ENCODE data around the gene NPHP4. TPM values are rescaled to one million over a fixed set of nuclear protein-coding genes. Genes with fewer than 3 reads are reported as not detected.

The NPHP4 gene
- total RNA-seq, 6 experiments from 2014 or later: 1.5 to 6.0 (median 2.0) TPM

GRCh38 chr1:5973771-5974170 lies 18.5 kb downstream of the NPHP4 start:
- no peak overlapping the region for H3K4me3 ChIP-seq
- no peaks in the 10 kb centered on the region for H3K36me3 ChIP-seq
- DNase-seq (no peak), ATAC-seq (no peak)
- no peak for TF ChIP-seq POLR2A (IDR thresholded peaks at IDR 0.05)
- intact Hi-C loops (cut with DNase I): no loop called here
- WGBS (ENCODE audit: insufficient coverage, low coverage, low lambda C conversion rate, missing lambda C conversion rate): 65% methylated on average over 5 of the region's 11 CpGs
- no peaks in the 10 kb centered on the region for H3K27me3 ChIP-seq
- H3K9me3 ChIP-seq: no peaks in the 10 kb centered on the region
- H3K4me1 ChIP-seq: no peaks in the 10 kb centered on the region
- H3K27ac ChIP-seq: no peak overlapping the region

- WGBS (ENCODE audit: insufficient coverage, low coverage, low lambda C conversion rate, missing lambda C conversion rate): 74% methylated on average over 4 of the region's 4 CpGs
- Histone ChIP-seq H3K27ac (no peak overlapping the region), H3K9me3 (no peaks in the 10 kb centered on the region), H3K36me3 (no peaks in the 10 kb centered on the region), H3K4me3 (no peak overlapping the region), H3K27me3 (no peaks in the 10 kb centered on the region), H3K4me1 (no peaks in the 10 kb centered on the region)
- intact Hi-C loops (cut with DNase I): no loop called here
- no peak for TF ChIP-seq CTCF (IDR thresholded peaks at IDR 0.05)
- TF ChIP-seq POLR2A (IDR thresholded peaks at IDR 0.05): no peak
- no peak for DNase-seq
- no peak for ATAC-seq
Measured at GRCh38 chr1:5972198-5972520, 20.1 kb downstream of the NPHP4 start.

GRCh38 chr1:5971471-5972197 lies 20.6 kb downstream of the NPHP4 start:
- H3K36me3 ChIP-seq: no peaks in the 10 kb centered on the region
- intact Hi-C loops (cut with DNase I): no loop called here
- no peak for ATAC-seq
- no peaks in the 10 kb centered on the region for H3K4me1 ChIP-seq
- no peak overlapping the region for H3K27ac ChIP-seq
- TF ChIP-seq POLR2A (IDR thresholded peaks at IDR 0.05) (no peak), CTCF (IDR thresholded peaks at IDR 0.05) (no peak)
- no peaks in the 10 kb centered on the region for H3K9me3 ChIP-seq
- DNase-seq: no peak
- H3K27me3 ChIP-seq: no peaks in the 10 kb centered on the region
- WGBS (ENCODE audit: insufficient coverage, low coverage, low lambda C conversion rate, missing lambda C conversion rate): 83% methylated on average over 8 of the region's 22 CpGs
- no peak overlapping the region for H3K4me3 ChIP-seq

- intact Hi-C loops (cut with DNase I): no loop called here
- 55% methylated on average over 12 of the region's 13 CpGs for WGBS (ENCODE audit: insufficient coverage, low coverage, low lambda C conversion rate, missing lambda C conversion rate)
- no peak for TF ChIP-seq POLR2A (IDR thresholded peaks at IDR 0.05)
- H3K36me3 ChIP-seq: no peaks in the 10 kb centered on the region
- H3K9me3 ChIP-seq: no peaks in the 10 kb centered on the region
- H3K27me3 ChIP-seq: no peaks in the 10 kb centered on the region
- no peak overlapping the region for H3K27ac ChIP-seq
- H3K4me1 ChIP-seq: no peaks in the 10 kb centered on the region
- no peak overlapping the region for H3K4me3 ChIP-seq
- ATAC-seq (no peak), DNase-seq (no peak)
Measured at GRCh38 chr1:5970610-5971273, 21.5 kb downstream of the NPHP4 start.

- no peak overlapping the region for H3K27ac ChIP-seq
- intact Hi-C loops (cut with DNase I): no loop called here
- no peaks in the 10 kb centered on the region for H3K4me1 ChIP-seq
- no peaks in the 10 kb centered on the region for H3K27me3 ChIP-seq
- no peaks in the 10 kb centered on the region for H3K36me3 ChIP-seq
- TF ChIP-seq CTCF (IDR thresholded peaks at IDR 0.05) (no peak), POLR2A (IDR thresholded peaks at IDR 0.05) (no peak)
- H3K4me3 ChIP-seq: no peak overlapping the region
- no peaks in the 10 kb centered on the region for H3K9me3 ChIP-seq
- ATAC-seq (no peak), DNase-seq (no peak)
- 73% methylated on average over 4 of the region's 10 CpGs for WGBS (ENCODE audit: insufficient coverage, low coverage, low lambda C conversion rate, missing lambda C conversion rate)
Measured at GRCh38 chr1:5969168-5969567, 23.1 kb downstream of the NPHP4 start.

All from right lobe of liver (tissue), 6 donors.